ENCODE results near the gene DDAH2.

DDAH2 gene

DNA sequence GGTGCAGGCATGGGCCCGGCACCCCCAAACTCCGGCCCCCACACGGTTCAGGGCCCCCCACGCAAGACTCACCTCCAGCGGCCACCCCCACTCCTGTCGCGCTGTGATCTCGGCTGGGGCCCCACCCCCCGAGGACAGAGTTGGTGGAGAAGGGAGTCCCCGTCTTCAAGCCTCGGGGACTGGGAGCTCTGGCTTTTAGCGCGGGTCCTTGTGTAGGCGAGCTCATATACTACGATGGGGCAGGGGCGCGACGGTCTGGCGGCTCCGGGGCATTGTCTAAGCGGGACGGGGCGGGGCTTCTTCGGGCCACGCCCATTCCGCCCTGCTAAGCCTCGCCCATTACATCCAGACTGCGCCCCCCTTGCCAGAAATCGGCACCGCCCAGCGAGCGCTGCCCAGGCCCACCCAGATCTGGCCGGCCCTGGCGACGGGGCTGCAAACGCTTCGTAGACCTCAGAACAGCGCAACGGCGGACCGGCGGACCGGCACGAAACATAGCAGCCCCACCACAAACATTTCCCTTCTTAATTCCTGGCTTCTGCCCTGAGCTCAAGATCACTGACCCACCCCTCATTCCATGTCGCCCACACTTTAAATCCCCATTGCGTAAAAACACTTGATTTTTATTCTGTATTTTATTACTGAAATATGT is 1.0 kb upstream of the DDAH2 start:
- peak; percentile 80 for DNase-seq

DNA sequence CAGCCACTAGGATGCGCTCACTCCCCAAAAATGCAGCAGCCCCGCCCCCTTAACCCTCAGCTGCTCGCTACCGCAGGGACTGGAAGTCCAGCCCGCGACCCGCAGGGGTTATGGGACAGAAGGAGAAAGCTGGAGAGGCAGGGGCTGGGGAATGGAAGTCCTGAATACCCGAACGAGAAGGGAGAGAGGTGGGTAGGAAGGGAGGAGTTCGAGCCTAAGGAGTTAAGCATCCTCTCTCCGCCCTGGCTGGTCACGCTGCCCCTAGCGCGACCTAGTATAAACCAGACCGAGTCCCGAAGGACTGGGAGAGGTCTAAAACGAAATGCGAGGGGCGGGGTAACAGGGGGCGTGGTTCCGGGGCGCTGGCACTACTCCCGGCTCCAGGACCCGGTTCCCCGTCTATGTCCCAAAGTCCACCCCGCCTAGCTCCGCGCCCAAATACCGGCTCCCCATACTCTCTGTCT is 448 bp upstream of the DDAH2 start:
- DNase-seq: peak; percentile 87

DNA sequence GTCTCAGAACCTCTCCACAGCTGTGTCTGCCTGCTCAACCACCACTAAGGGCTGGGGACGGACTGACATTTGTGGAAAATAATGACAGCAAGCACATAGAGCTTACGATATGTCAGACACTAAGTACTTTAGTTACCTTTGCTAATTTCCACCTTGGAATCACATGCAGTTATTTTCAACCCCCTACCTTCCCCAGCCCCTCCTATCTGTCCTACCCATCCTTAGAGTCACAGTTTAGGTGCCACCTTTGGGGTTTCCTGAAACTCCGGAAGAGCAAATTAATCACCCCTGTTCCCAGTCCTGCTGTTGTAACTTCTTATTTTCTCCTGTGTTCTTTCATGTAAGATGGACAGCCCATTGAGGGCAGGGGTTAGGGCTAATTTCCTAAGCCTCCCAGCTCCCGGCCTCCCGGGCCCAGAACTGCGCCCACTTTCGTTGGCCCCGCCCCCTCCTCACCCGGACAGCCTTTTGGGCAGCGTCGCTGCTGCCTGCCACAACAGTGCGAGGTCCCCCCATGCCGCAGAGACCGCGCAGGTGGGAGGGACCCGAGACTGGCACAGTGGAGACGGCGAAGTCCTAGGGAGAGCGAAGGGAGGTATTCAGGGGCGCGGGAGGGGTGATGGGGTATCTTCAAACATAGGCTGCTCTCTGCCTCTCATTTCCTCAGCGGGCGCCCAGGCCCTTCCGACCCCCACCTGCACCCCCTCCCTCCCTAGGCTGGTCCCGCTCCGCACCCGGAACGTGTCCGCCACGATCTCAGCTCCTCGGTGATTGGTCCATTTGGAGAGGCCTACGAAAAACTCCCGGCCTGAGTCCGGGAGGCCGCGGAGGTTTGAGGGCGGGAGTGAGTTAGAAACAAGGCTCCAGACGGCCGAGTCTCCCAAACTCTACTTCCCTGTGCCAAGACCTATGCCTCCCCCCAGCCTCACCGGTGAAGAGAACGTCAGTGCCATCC is 1.1 kb downstream of the DDAH2 start:
- no peak for DNase-seq

DNA sequence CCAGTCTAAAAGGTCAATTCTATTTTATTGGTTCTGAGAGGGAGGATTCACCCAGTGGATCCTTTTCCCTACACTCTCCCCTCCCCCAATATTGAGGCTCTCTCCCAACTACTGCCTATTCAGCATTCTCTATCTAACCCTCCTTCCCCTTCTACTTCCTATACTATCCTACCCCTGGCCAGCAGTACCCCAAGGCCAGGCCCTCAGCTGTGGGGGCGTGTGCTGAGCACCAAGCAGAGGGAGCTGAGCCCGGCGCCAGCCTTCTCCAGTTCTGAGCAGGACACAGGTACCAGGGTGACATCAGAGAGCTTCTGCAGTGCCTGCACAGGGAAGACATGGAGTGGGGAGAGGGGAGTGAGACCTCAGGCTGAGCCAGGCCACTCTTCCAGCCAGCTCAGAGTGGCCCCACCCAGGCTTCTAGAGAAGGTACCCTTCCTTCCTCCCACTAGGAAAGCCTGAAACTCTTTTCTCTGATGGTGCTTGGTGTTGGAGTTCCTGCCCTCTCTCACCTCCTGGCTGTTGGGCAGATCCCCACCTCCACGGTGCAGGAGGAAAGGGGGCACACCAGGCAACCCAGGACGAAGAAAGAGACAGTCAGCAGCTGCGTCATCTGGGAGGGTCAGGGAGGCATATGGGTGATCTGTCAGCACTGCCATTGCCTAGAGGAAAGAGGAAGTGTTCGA is 1.9 kb downstream of the DDAH2 start:
- peak; percentile 94 for DNase-seq

DNA sequence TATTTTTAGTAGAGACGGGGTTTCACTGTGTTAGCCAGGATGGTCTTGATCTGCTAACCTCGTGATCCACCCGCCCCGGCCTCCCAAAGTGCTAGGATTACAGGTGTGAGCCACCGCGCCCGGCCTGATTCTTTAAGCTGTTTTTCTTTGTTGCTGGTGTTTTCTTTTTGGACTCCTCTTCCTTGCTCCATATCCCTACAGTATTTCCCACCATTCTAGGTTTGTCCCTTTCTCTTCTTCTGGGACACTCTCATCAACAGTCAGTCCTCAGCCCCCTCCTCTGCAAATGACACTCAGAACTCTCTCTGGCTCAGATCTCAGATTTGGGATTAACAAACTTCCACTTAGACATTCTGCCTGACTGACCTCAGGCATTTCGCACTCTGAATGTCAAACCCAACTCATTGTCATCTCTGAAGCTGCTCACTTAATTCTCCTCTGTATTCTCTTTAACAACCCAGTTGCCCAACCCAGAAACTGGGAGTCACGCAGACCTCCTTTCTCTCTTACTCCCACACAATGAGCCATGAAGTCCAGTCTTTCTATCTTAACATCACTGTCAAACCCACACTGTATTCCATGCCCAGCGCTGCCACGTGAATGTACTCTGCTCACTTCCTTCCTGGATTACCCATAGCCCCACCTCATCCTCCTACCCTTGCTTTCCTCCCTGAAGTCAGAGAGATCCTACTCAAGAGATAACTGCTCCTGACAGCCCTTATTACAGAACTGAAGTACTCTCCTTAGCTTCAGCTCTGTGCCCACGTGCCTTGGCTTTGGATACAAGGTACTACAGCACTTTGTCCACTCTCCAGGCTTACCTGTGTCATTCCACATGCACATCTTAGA is 3.4 kb downstream of the DDAH2 start:
- peak; percentile 96 for DNase-seq

DNA sequence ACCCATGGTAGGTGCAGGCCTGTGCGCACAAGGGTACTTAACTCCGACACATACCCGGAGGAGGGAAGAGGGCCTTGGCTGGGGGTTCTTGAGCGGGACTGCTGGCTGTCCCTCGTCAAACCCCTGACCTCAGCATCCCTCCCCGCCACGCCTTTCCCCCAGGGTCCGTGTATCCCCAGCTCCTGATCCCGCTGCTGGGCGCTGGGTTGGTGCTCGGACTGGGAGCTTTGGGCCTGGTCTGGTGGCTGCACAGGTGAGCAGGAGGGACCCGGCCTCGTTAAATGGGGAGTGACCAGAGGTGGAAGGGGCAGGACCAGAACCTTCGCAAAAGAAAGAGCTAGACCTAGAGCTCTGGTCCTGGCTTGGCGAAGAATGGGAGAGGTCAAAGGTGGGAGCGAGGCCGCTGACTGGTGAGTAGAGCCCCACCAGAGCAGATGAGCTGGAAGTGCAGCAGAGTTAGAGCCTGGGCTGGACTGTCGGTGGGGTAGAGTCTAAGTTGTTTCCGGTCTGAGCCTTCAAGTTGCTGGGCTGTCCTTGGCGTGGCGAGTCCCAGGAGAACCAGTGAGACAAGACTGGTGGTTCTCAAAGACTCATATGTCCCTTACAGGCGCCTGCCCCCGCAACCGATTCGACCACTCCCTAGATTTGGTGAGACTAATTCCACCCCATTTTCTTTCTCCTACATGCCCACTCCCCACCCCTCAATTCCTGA is 5.0 kb downstream of the DDAH2 start:
- DNase-seq: no peak

DNA sequence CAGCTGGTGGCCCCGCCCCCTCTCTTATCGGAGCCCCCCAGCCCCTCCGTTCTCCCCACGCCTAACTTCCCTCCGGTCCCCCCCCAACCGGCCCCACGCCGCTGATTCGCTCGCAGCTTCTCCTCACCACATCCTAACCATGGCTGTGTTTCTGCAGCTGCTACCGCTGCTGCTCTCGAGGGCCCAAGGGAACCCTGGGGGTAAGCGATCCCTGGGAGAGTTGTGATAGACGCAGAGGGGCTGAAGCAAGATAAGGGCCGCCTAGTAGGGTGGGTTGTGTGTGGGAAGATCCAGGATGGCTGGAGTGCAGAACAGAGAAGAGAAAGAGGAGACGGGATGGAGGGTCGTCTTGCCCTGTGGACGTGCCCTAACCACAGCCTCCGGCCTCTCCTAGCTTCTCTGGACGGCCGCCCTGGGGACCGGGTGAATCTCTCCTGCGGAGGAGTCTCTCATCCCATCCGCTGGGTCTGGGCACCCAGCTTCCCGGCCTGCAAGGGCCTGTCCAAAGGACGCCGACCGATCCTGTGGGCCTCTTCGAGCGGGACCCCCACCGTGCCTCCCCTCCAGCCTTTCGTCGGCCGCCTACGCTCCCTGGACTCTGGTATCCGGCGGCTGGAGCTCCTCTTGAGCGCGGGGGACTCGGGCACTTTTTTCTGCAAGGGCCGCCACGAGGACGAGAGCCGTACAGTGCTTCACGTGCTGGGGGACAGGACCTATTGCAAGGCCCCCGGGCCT is 5.7 kb downstream of the DDAH2 start, which contains the start of gene MPIG6B:
TSS of gene MPIG6B (plus strand) at position 129 of the 735 bp plus-strand sequence. CDS start at position 140, 11 bp downstream.
- no peak for DNase-seq

DNA sequence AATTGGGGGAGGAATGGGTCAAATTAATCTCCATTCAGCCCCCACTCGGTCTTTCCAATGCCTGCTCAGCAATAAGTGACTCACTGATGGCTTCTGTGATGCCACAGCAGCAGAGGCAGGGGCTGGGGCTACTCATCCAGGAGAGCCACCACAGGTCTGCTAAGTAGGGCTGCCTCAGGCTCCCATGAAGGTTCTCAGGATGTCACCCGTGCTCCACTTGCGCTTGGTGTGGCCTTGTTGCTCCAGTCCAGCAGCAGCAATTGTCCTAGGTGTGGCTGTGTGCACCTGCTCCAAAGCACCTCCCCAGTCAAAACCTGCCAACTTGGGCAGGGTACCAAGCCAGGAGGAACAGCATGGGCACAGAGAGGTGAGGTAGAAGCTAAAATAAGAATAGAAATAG is 6.9 kb downstream of the DDAH2 start:
- DNase-seq: no peak

DNA sequence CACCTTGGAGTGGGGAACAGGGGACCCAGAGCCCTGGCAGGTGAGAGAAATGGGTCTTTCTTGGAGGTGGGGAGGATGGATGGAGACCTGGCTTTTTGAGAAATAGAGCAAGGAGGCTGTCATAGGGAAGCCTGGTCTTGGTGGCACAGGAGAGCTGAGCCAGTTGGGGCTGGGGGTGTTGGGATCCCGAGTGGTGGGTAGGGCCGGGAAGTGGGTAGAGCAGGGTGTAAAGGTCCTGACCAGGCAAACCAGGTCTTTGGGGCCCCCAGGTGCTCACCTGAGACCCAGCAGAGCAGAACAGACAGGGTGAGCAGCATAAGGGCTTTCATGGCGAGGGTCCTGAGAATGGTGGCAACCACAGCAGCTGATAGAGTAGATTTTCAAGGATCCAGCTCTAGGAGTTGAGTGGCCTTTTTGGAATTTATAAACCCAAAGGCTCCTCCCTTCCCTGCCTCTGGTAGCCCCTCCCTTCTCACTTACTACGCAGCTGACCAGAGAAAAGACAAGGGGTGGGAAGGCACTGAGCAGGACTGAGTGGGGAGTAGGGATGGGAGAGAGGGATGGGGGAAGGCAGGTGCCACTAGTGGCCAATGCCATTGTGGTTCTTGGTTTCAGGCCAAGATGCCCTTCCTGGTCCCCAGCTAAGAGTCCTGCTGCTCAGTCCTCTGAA is 7.6 kb downstream of the DDAH2 start, which contains the start of gene LY6G6C:
TSS of gene LY6G6C (minus strand) at position 396 of the 670 bp plus-strand sequence. CDS start at position 329, 67 bp downstream.
- DNase-seq: no peak

DNA sequence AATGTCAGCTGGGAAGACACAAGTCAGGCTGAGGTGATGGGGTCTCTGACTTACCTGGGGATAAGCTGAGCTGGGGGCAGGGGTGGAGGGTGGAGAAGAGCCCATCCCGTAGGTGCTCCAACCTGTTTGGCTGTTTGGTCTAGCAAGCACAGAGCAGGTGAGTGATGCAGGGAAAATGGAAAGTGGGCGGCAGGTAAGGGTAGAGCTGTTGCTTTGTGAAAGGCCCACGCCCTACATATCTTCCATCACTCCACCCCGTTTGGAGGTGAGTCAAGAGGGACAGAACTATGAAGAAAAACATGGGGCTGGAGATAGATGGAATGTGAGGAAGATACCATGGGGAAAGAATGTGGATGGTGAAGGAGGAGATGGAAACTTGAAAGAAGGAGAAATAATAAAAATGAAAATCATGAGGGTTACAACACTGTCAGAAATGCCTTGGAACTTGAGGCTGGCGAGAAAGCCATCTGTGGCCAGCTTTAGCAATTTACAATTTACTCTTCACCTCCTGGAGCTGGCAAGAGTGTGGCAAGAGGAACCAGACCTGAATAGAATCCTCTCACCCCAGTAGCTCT is 8.8 kb downstream of the DDAH2 start:
- DNase-seq: no peak

DNA sequence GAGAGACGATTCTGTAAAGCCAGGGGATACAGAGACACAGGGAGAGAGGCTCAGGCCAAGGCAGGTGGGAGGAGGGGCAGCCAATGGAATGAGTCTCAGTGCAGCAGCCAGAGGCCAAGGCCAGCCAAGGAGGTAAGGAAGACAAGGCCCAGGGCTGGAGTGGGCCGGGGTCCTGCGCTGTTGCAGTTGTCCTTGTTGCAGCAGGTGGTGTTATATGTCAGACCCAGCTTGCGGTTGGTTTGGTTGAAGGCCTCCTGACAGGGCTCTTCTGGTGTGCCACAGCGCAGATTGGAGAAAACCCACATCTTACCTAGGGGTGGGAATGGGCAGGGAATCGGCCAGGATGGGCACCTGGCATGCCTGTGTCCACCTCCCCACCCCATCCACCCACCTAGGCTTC is 10.1 kb downstream of the DDAH2 start:
- no peak for DNase-seq

DNA sequence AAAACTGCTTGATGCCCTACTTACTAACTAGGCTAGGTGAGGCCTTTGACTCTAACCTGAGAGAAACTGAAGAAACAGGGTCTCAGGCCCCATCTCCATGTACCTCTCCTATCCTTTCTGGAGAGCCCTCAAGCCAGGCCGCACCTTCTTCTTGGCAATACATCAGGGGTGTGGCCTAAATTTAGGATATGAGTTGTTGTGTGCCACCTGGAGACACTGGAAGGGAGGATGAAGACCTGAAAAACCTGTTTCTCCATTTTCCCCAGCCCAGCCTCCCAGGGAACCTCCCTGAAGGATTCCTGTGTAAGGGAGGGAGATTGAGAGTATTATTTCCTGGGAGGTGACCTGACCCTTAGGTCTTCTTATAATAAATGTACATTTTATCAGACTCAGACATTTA is 10.8 kb downstream of the DDAH2 start:
- DNase-seq: no peak

DNA sequence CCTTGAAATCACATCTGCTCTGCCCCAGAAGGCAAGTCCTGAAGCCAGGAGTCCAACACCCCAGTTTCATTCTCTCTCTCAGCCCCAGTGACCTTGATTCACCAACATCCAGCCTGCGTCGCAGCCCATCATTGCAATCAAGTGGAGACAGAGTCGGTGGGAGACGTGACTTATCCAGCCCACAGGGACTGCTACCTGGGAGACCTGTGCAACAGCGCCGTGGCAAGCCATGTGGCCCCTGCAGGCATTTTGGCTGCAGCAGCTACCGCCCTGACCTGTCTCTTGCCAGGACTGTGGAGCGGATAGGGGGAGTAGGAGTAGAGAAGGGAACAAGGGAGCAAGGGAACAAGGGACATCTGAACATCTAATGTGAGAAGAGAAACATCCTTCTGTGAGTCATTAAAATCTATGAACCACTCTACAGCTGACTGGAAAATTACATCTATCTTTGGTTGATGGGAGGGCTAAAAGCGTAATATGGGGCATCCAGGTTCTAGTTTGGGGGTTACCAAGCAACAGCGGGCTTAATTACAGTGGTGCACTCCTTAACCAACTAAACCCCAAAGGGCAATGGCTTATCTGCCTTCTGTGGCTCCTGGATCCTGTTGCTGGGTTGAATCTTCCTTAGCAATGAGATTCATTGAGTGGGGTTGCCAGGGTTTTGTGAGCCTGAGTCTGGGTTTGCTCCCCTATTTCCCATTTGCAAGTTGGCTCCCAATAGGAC is 11.4 kb downstream of the DDAH2 start:
- DNase-seq: no peak

DNA sequence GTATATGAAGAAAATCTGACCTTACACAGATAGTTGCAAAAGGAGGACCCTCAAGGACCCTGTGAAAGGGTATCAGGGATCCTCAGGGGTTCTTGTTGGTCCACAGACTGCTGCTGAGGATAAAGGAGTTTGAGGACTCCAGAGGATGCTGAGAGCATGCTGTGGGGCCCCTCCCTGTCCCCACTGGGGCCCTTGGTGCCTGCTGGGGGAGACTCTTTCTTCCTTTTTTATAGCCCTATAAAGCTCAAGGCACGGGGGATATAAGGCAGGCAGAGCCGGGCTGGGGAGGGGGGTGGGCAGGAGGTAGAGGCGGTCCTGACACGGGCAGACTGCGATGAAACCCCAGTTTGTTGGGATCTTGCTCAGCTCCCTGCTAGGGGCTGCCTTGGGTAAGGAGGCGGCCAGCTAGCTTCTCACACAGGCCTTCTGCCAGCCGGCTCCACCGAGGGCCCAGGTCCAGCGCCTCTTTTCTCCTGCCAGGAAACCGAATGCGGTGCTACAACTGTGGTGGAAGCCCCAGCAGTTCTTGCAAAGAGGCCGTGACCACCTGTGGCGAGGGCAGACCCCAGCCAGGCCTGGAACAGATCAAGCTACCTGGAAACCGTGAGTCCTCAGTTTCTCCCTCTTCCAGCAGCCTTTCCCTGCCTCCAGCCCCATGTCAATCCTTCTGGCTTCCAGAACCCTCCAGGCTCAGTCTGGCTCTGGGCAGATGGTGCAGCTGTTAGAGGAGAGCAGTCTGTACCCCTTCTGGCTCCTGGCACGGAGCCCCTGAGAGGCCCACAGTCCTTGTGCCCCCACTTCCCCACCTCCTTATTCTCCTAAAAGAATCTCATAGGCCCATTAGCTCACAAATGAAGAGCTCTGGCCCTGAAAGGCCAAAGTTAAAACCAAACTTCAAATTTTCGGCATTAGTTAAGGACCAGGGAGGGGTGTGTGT is 13.8 kb downstream of the DDAH2 start, which contains the start of gene LY6G6D:
TSS of gene LY6G6D (plus strand) at position 327 of the 937 bp plus-strand sequence. CDS start at position 335, 8 bp downstream.
- no peak for DNase-seq

DNA sequence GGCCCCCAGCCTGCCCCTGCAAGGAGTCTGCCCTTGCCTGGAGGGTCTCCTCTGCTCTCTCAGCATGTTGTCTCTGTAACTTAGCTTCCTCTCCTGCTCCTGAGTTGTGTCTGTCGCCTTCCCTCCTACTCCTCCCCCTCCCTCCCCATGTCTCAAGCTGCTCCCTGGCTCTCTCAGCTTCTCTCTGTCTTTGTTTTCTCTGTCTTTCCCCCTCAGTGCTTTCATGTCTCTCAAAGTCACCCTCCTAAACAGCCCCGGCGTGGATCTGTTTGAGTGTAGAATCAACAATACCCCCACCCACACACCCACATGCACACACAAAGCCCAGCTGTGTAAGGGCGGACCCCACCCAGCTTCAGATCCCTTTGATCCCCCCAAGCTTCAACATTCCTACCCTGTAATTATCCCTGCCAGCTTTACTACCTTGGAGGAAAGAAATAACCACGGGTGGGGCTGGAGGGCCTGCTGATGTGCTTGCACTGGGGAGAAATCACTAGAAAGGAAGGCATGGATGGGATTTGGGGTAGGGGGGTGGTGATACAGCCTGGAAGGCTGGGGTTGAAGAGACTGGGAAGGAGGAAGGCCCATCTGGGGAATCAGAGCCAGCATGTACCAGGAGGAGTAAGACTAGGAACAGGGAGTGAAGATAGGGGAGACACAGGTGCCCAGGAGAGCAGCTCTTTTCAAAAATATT is 15.0 kb downstream of the DDAH2 start:
- no peak for DNase-seq

DNA sequence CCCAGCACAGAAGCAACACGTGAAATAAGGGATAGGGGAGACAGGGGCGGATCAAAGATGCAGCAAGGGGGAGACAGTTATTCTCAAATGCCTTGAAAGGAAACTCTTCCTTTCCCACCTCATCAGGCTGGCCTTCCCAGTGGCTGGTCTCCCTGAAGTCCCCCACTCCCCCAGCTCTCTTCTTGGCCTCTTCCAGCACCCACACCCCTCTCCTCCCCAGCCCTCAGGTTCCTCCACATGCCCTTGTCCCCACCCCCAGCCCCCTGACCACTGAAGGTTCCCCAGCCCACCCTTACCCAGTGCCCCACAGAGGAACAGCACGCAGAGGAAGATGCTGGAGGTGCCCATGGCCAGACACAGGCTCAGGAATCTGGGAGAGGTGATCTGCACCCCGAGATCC is 15.6 kb downstream of the DDAH2 start:
- DNase-seq: no peak

DNA sequence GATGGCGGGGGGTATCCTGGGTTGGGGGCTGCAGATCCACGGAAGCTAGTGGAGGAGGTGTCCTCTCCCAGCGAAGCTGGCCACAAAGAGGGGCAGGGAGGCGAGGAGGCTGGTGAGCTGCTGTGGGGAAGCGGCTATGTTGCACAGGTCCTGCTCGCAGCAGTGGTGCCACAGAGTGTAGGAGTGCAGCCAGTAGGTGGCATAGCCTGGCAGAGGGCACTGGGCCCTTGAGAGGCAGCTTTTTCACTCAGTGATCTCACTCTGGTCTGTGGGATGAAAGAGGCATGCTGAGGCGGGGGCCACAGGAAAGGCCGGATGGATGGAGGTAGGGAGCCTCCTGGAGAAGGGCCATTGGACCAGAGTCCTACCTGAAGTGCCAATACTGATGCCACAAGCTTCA is 16.8 kb downstream of the DDAH2 start:
- DNase-seq: no peak
